H1 (cell line): ENCODE data around the gene FOXD2. TPM values are rescaled to one million over a fixed set of nuclear protein-coding genes. Genes with fewer than 3 reads are reported as not detected.

Experiments used
- CTCF ChIA-PET: fragments of 300-600 bp; sonication (Branson Sonifier 250); formaldehyde crosslinking; loops from one replicate; lab custom pipeline; 2021; ENCODE audit not compliant: partially characterized antibody; lab: Charles Lee
- POLR2A ChIA-PET: fragments of 300-600 bp; sonication (Branson Sonifier 250); formaldehyde crosslinking; loops from one replicate; lab custom pipeline; 2021; ENCODE audit warnings: inconsistent platforms; ENCODE audit not compliant: partially characterized antibody; lab: Charles Lee
- DNase-seq, 2 experiments: peaks; one replicate each; pipeline versions ENCODE4 v3.0.0 to v3.0.0-alpha.2; 2010 to 2022; ENCODE audit warnings: low spot score in 2 of 2, low read depth in 1 of 2, mixed read lengths in 1 of 2
- FAIRE-seq: peaks from 2 replicates; lab custom pipeline; 2011; peaks lifted over from hg19 to GRCh38; lab: Jason Lieb, UNC
- H2AFZ ChIP-seq: 2 replicates; pipeline ENCODE4 v1.8.1; 2012; ENCODE audit warnings: low read length, inconsistent platforms
- H2AK5ac ChIP-seq: 2 replicates; pipeline ENCODE4 v1.6.1; 2013; ENCODE audit warnings: low read depth, low read length
- H2BK120ac ChIP-seq: replicated peaks from 2 replicates; pipeline ENCODE3; 2013; ENCODE audit warnings: low read depth, low read length, inconsistent platforms
- H2BK12ac ChIP-seq: 2 replicates; pipeline ENCODE4 v1.6.1; 2013; ENCODE audit warnings: low read depth, low read length
- H2BK15ac ChIP-seq: 2 replicates; pipeline ENCODE4 v1.6.1; 2013; ENCODE audit warnings: low read length
- H2BK20ac ChIP-seq: 2 replicates; pipeline ENCODE4 v1.6.1; 2013; ENCODE audit warnings: low read length
- H2BK5ac ChIP-seq: 2 replicates; pipeline ENCODE4 v1.6.1; 2013; ENCODE audit warnings: low read depth, low read length
- H3K14ac ChIP-seq: 2 replicates; pipeline ENCODE4 v1.6.1; 2013; ENCODE audit warnings: inconsistent platforms; ENCODE audit not compliant: insufficient read length
- H3K18ac ChIP-seq: 2 replicates; pipeline ENCODE4 v1.6.1; 2013; ENCODE audit warnings: low read length; ENCODE audit errors: extremely low read depth
- H3K23ac ChIP-seq: 2 replicates; pipeline ENCODE4 v1.6.1; 2013; ENCODE audit warnings: inconsistent platforms; ENCODE audit not compliant: insufficient read length
- H3K23me2 ChIP-seq: 2 replicates; pipeline ENCODE4 v1.6.1; 2013; ENCODE audit warnings: low read depth, low read length
- H3K27ac ChIP-seq: 2 replicates; pipeline ENCODE4 v1.6.1; 2011; ENCODE audit warnings: low read depth, low read length, inconsistent platforms
- H3K27me3 ChIP-seq, 4 experiments: replicated peaks in 1 of 4; 1 replicate in 1 of 4; 2 replicates in 3 of 4; pipeline versions ENCODE4 v1.6.1 to v1.8.1; 2011 to 2013; ENCODE audit warnings: low read length in 3 of 4, mild to moderate bottlenecking in 3 of 4, inconsistent platforms in 2 of 4, mixed read lengths in 2 of 4, moderate library complexity in 1 of 4; ENCODE audit not compliant: control insufficient read depth in 3 of 4, insufficient read depth in 3 of 4; ENCODE audit errors: extremely low read depth in 1 of 4
- H3K36me3 ChIP-seq, 4 experiments: 2 replicates each; pipeline versions ENCODE4 v1.6.1 to v1.8.1; 2011 to 2013; ENCODE audit warnings: mild to moderate bottlenecking in 4 of 4, low read length in 3 of 4, moderate library complexity in 2 of 4, control low read depth in 1 of 4, inconsistent platforms in 1 of 4; ENCODE audit not compliant: insufficient read depth in 4 of 4, control insufficient read depth in 2 of 4
- H3K4ac ChIP-seq: replicated peaks from 2 replicates; pipeline ENCODE3; 2013; ENCODE audit warnings: low read length, low read depth, mixed read lengths, inconsistent platforms; ENCODE audit not compliant: insufficient read length
- H3K4me1 ChIP-seq, 4 experiments: replicated peaks in 1 of 4; 1 replicate in 1 of 4; 2 replicates in 3 of 4; pipeline versions ENCODE4 v1.6.1 to v1.8.1; 2011 to 2013; ENCODE audit warnings: low read length in 3 of 4, inconsistent platforms in 2 of 4, mixed read lengths in 1 of 4; ENCODE audit not compliant: insufficient read depth in 4 of 4, control insufficient read depth in 3 of 4
- H3K4me2 ChIP-seq, 2 experiments: 2 replicates each; pipeline versions ENCODE4 v1.6.1 to v1.8.1; 2011 to 2013; ENCODE audit warnings: low read depth in 2 of 2, low read length in 2 of 2, control low read depth in 1 of 2, inconsistent platforms in 1 of 2, mild to moderate bottlenecking in 1 of 2; ENCODE audit not compliant: insufficient read depth in 1 of 2
- H3K4me3 ChIP-seq, 4 experiments: fragments of 200-600, 300-600 bp in 1 of 4; sonication (generic), shearing (Covaris generic), sonication (Bioruptor Twin) in 1 of 4; 2 replicates each; pipeline versions ENCODE4 v1.5.1 to v1.8.1; 2011 to 2016; ENCODE audit warnings: low read length in 4 of 4, low read depth in 3 of 4, control low read depth in 2 of 4, inconsistent platforms in 2 of 4, mild to moderate bottlenecking in 2 of 4, mixed read lengths in 1 of 4, moderate library complexity in 1 of 4; ENCODE audit not compliant: insufficient read depth in 2 of 4; ENCODE audit errors: extremely low read depth in 1 of 4
- H3K56ac ChIP-seq: replicated peaks from 2 replicates; pipeline ENCODE3; 2013; ENCODE audit warnings: low read depth, mild to moderate bottlenecking, mixed read lengths, low read length, inconsistent platforms; ENCODE audit not compliant: insufficient read length
- H3K79me1 ChIP-seq: 2 replicates; pipeline ENCODE4 v1.6.1; 2013; ENCODE audit warnings: low read depth, low read length, control low read depth
- H3K79me2 ChIP-seq, 2 experiments: 2 replicates each; pipeline versions ENCODE4 v1.6.1 to v1.8.1; 2012 to 2013; ENCODE audit warnings: low read length in 2 of 2, mild to moderate bottlenecking in 2 of 2, inconsistent platforms in 1 of 2; ENCODE audit not compliant: insufficient read depth in 2 of 2, control insufficient read depth in 1 of 2
- H3K9ac ChIP-seq, 4 experiments: replicated peaks in 1 of 4; 1 replicate in 1 of 4; 2 replicates in 3 of 4; pipeline versions ENCODE4 v1.6.1 to v1.8.1; 2011 to 2013; ENCODE audit warnings: low read depth in 3 of 4, low read length in 3 of 4, control low read depth in 2 of 4, mild to moderate bottlenecking in 2 of 4, moderate library complexity in 2 of 4, inconsistent platforms in 1 of 4; ENCODE audit errors: extremely low read depth in 1 of 4
- H3K9me3 ChIP-seq, 2 experiments: 2 replicates each; pipeline versions ENCODE4 v1.6.1 to v1.8.1; 2012 to 2013; ENCODE audit warnings: mild to moderate bottlenecking in 2 of 2, moderate library complexity in 2 of 2, control low read depth in 1 of 2, inconsistent platforms in 1 of 2, low read depth in 1 of 2, low read length in 1 of 2, mixed read lengths in 1 of 2; ENCODE audit not compliant: insufficient read depth in 2 of 2
- H4K20me1 ChIP-seq, 2 experiments: replicated peaks in 1 of 2; 2 replicates each; pipeline versions ENCODE3 to v1.8.1; 2011 to 2013; ENCODE audit warnings: inconsistent platforms in 2 of 2, low read length in 2 of 2, mild to moderate bottlenecking in 1 of 2; ENCODE audit not compliant: insufficient read depth in 2 of 2, control insufficient read depth in 1 of 2
- H4K5ac ChIP-seq: 2 replicates; pipeline ENCODE4 v1.6.1; 2013; ENCODE audit warnings: low read length, low read depth, mixed read lengths, inconsistent platforms; ENCODE audit not compliant: insufficient read length
- H4K8ac ChIP-seq: 2 replicates; pipeline ENCODE4 v1.8.0; 2013; ENCODE audit warnings: mild to moderate bottlenecking, moderate library complexity, low read length, inconsistent platforms; ENCODE audit not compliant: insufficient read depth; ENCODE audit errors: extremely low read depth
- H4K91ac ChIP-seq: replicated peaks from 2 replicates; pipeline ENCODE3; 2013; ENCODE audit warnings: low read length, mixed read lengths, inconsistent platforms; ENCODE audit not compliant: insufficient read length
- EZH2 ChIP-seq: fragments of 200-600 bp; sonication (generic); IDR thresholded peaks from 2 replicates; pipeline ENCODE4 v1.7.1; 2012; ENCODE audit warnings: low read depth, mild to moderate bottlenecking, moderate library complexity, low read length, inconsistent platforms; ENCODE audit not compliant: severe bottlenecking
- KDM1A ChIP-seq: fragments of 200-600, 300-600 bp; sonication (generic); IDR thresholded peaks from 2 replicates; pipeline ENCODE4 v1.7.1; 2016; ENCODE audit warnings: mild to moderate bottlenecking, low read length, borderline replicate concordance
- SIX5 ChIP-seq: IDR thresholded peaks from 2 replicates; pipeline ENCODE4 v1.6.1; 2011; ENCODE audit warnings: mild to moderate bottlenecking, low read depth, low read length
- YY1 ChIP-seq: IDR thresholded peaks from 2 replicates; pipeline ENCODE4 v1.6.1; 2011; ENCODE audit warnings: low read depth, mild to moderate bottlenecking, low read length
- WGBS, 2 experiments: shearing (Covaris generic) in 1 of 2; methylation state at CpG; one replicate each; pipeline versions ENCODE4 v1.1.6 to v1.1.7; 2013 to 2015; ENCODE audit warnings: low lambda C conversion rate in 2 of 2, mixed read lengths in 2 of 2, inconsistent platforms in 1 of 2, low coverage in 1 of 2, missing lambda C conversion rate in 1 of 2; ENCODE audit not compliant: insufficient replicate concordance in 2 of 2, insufficient coverage in 1 of 2, insufficient read length in 1 of 2; ENCODE audit errors: extremely low coverage in 1 of 2, missing lambda C conversion rate in 1 of 2; 5-methylcytosine and 5-hydroxymethylcytosine counted together
- polyA plus RNA-seq, 7 experiments: library from polyadenylated mRNA; depleted of rRNA in 3 of 7; stranded (reverse) in 5 of 7; unstranded in 2 of 7; fragments of >200 nt in 5 of 7; fragments of 200-250 nt in 2 of 7; gene quantifications; 1 replicate in 5 of 7; 2 replicates in 1 of 7; 4 replicates in 1 of 7; pipeline versions ENCODE4 v1.2.1 to v1.2.3, GENCODE V29; 2011 to 2013; ENCODE audit warnings: missing spikeins in 2 of 7, mixed read lengths in 2 of 7
- total RNA-seq: library from RNA; stranded (reverse); fragmentation: NEBNext Ultra II Directional; extraction: Animal tissue kit (Norgen Biotek cat#: 25700); gene quantifications from 2 replicates; pipeline ENCODE4 v1.2.1, GENCODE V29; 2021
- TF ChIP-seq, protein P1 (sequence below): IDR thresholded peaks from 2 replicates; pipeline ENCODE4 v1.6.1; 2011; ENCODE audit warnings: low read depth, mild to moderate bottlenecking, low read length; ENCODE audit not compliant: insufficient read depth

The FOXD2 gene
- total and polyA plus RNA-seq, 2 of the 8 experiments (the other 6 are each of a cell fraction or from before 2014, with no cell fraction given), result not detected

DNA sequence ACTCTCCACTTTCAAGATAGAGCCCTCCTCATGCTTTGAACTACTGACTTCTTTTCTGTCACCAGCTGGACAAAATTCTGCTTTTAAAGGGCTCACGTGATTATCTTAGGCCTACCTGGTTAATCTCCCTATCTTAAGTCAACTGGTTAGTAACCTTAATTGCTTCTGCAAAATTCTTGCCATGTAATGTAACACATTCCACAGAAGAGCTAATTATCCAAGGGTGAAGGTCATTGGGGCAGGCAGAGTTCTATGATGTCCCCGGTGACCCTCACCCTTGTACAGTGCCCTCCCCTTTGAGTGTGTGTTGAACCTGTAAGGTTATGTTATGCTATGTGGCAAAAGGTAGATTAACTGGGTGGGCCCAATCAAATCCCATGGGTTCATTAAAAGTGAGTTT is 47.0 kb upstream of the FOXD2 start:
- H3K27ac ChIP-seq, result no peak overlapping the region
- no peak overlapping the region for H3K4me2 ChIP-seq
- WGBS, 2 experiments, result 88% methylated on average over 2 of the region's 2 CpGs; no CpG with 5 or more reads in 1 of the 2 experiments
- H3K23ac ChIP-seq, result no peak overlapping the region
- H3K36me3 ChIP-seq, result no peaks in the 10 kb centered on the region
- no peaks in the 10 kb centered on the region for H3K9me3 ChIP-seq
- H3K27me3 ChIP-seq, result peaks cover 0 to 2% (median 0%) of the 10 kb centered on the region in 4 experiments; a peak in 2 of 7 replicates
- H4K20me1 ChIP-seq, result peaks cover 0 to 3% of the 10 kb centered on the region in 2 experiments
- H3K4ac ChIP-seq, result no peak overlapping the region
- no peak overlapping the region for H2BK5ac ChIP-seq
- ChIA-PET CTCF (interaction anchor here (0.7 to 7.0 kb wide), 14 partner anchors 8 to 335 kb away, joined by 3 to 139 read pairs (median 7); partner anchors contain the start of gene FOXD2), POLR2A (no interaction called here)
- FAIRE-seq (no peak), DNase-seq (no peak)
- no peak overlapping the region for H2AFZ ChIP-seq
- H3K14ac ChIP-seq, result no peak overlapping the region
- H4K8ac ChIP-seq, result no peak overlapping the region
- H3K18ac ChIP-seq, result no peak overlapping the region
- H2BK15ac ChIP-seq, result no peak overlapping the region
- TF ChIP-seq, protein P1, sequence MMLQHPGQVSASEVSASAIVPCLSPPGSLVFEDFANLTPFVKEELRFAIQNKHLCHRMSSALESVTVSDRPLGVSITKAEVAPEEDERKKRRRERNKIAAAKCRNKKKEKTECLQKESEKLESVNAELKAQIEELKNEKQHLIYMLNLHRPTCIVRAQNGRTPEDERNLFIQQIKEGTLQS, result no peak
- TF ChIP-seq SIX5 (no peak), EZH2 (no peak), KDM1A (no peak), YY1 (no peak)
- no peaks in the 10 kb centered on the region for H3K79me1 ChIP-seq
- no peak overlapping the region for H2BK20ac ChIP-seq
- no peak overlapping the region for H2BK120ac ChIP-seq
- H3K4me1 ChIP-seq, result no peaks in the 10 kb centered on the region
- H3K79me2 ChIP-seq, result no peaks in the 10 kb centered on the region
- no peak overlapping the region for H2BK12ac ChIP-seq
- no peak overlapping the region for H4K91ac ChIP-seq
- no peak overlapping the region for H2AK5ac ChIP-seq
- no peak overlapping the region for H3K56ac ChIP-seq
- H3K4me3 ChIP-seq, result no peak overlapping the region
- no peaks in the 10 kb centered on the region for H3K23me2 ChIP-seq
- no peak overlapping the region for H4K5ac ChIP-seq
- no peak overlapping the region for H3K9ac ChIP-seq
